HTR-8/SVneo (cell line): ENCODE data around the gene DNAH3.
"Not testable (repeated sequence)": the region's sequence is repeated elsewhere in the genome, so short reads cannot be mapped to it uniquely, and the experiment has no call there.

ENCODE experiments used
- DNase-seq: peaks from one replicate; pipeline ENCODE4 v3.0.0; 2011; ENCODE audit warnings: low spot score, mixed read lengths; ENCODE audit not compliant: insufficient read length
- FAIRE-seq: peaks from 2 replicates; lab custom pipeline; 2011; peaks lifted over from hg19 to GRCh38; lab: Jason Lieb, UNC

DNAH3 gene, protein sequence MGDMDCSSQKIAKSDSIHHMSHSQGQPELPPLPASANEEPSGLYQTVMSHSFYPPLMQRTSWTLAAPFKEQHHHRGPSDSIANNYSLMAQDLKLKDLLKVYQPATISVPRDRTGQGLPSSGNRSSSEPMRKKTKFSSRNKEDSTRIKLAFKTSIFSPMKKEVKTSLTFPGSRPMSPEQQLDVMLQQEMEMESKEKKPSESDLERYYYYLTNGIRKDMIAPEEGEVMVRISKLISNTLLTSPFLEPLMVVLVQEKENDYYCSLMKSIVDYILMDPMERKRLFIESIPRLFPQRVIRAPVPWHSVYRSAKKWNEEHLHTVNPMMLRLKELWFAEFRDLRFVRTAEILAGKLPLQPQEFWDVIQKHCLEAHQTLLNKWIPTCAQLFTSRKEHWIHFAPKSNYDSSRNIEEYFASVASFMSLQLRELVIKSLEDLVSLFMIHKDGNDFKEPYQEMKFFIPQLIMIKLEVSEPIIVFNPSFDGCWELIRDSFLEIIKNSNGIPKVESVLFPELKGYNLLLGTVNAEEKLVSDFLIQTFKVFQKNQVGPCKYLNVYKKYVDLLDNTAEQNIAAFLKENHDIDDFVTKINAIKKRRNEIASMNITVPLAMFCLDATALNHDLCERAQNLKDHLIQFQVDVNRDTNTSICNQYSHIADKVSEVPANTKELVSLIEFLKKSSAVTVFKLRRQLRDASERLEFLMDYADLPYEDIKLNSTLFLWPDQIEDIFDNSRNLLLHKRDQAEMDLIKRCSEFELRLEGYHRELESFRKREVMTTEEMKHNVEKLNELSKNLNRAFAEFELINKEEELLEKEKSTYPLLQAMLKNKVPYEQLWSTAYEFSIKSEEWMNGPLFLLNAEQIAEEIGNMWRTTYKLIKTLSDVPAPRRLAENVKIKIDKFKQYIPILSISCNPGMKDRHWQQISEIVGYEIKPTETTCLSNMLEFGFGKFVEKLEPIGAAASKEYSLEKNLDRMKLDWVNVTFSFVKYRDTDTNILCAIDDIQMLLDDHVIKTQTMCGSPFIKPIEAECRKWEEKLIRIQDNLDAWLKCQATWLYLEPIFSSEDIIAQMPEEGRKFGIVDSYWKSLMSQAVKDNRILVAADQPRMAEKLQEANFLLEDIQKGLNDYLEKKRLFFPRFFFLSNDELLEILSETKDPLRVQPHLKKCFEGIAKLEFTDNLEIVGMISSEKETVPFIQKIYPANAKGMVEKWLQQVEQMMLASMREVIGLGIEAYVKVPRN (N-terminal part only)

DNA sequence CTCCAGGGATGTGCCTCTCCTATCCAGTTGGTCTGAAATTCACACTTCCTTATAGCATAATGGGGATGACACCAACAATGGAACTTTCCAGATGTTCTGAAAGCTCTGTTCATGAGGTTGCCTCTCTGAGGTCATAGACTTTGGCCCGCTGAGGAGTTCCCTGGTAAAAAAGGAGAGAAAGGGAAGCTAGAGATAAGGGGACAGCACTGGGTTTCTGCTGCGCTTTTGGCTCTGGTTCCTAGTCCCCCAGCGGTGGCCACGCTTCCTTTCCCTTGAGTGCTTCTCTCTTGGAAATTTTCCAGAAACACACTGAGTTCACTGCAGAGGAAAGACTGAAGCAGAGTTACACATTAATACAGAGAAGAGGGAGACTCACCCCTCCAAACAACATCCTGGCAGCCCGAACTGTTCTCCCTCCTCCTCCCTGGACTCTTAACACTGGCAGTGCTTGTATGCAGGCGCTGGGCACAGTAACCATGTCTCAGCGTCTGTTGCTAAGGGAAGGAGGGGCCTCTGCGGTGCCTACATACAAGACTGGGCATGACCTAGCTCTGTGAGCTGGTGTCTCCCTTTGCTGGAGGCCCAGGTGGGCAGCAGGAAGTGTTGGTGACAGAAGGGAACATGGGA lies at the start of gene DNAH3:
DNAH3 (minus strand) TSS at position 472 of the 627 bp plus-strand sequence. CDS start 527 bp downstream, outside the sequence.
- no peak for DNase-seq
- no peak for FAIRE-seq

DNA sequence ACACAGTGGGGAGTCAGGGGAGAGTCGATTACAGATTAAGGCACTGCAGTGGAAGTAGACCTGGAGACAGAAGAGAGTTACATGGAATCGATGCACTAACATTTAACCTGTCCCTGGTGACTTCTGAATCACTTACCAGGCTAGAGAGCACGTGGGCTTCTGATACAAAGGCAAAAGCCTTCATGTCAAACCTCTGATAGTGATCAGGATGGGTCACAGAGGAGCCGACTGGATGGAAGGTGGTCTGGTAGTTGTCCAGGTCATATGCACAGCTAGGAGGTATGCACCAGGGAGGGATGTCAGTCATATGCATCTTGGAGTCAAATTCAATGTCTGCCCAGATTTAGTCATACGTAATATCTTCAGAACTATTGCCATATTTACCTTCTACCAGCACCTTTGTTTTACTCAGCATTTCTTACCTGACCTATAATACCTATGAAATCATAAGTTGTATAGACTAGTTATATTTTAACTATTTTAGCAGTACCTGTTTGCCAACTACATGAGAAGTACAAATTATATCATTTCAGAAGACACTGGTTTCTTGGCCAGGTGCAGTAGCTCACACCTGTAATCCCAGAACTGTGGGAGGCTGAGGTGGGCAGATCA lies 49.1 kb upstream of the DNAH3 start:
- DNase-seq, result no peak
- FAIRE-seq, result no peak

DNA sequence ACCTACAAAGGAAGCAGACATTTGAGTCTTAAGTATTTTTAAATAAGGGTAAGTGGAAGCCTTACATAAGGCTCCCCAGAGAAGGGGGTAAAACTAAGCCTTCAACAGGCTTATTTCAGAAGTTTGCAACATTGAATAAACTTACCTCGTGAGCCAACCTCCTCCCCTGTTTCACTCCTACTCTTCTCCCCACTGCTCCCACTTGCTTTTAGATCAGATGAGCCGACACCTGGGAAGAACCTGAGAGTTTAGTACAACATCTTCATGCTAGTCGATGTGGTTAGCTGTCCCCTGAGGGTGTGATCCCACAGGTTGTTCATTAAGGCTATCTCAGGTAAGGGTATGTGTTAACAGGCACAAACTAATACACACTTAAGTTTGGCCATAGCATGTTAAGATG lies 47.0 kb upstream of the DNAH3 start:
- no peak for FAIRE-seq
- no peak for DNase-seq

DNA sequence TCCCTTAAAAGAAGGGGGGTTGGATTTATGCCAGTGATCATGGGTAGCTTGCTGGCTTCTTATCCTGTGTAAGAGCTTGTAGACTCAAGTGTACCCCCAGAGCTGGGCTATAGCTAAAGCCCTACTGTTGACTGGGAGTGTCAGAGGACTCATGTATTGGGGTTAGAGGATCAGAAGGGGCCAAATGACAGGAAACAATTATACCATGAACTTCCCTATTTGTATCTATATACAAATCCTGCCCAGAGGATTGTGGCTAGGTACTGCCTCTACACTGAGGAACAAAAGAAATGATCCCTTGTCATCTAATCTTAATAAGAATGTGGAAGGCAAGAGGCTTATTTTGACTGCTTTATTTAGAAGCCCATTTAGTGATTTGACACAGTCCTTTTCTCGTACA lies 46.5 kb upstream of the DNAH3 start:
- DNase-seq (no peak), FAIRE-seq (no peak)

DNA sequence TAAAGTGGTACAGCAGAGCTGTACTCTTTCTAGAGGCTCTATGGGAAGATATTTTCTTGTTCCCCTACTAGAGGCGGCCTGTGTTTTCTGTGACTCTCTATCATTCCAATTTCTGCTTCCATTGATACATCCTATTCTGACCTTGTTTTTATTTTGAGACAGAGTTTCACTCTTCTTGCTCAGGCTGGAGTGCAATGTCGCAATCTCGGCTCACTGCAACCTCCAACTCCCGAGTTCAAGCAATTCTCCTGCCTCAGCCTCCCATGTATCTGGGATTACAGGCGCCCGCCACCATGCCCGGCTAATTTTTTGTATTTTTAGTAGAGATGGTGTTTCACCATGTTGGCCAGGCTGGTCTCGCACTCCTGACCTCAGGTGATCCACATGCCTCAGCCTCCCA lies 44.7 kb upstream of the DNAH3 start:
- not testable (repeated sequence) for DNase-seq, FAIRE-seq

DNA sequence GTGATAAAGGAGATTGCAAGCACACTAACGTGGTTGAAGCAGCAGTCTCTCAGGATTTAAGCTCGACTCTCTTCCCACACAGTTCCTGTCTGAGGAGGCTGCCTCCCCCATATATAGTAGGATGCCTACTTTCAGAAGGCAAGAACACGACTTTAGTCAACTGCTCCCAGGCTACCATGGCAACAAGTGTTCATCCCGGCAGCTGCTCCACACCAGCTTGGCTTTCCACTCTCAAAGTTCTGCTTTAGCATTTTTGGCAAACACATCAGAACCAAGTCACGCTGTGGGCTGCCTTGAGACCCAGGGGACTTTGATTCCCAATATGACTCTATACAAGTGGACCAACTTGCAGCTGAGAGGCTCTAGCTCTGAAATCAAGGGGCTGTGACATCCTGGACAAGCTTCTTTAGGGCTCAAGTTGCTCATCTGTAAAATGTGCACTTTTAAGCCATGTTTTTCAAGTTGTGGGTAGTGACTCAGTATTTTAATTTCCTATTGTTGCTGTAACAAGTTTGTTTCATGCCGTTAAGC lies 44.2 kb upstream of the DNAH3 start:
- no peak for FAIRE-seq
- no peak for DNase-seq

DNA sequence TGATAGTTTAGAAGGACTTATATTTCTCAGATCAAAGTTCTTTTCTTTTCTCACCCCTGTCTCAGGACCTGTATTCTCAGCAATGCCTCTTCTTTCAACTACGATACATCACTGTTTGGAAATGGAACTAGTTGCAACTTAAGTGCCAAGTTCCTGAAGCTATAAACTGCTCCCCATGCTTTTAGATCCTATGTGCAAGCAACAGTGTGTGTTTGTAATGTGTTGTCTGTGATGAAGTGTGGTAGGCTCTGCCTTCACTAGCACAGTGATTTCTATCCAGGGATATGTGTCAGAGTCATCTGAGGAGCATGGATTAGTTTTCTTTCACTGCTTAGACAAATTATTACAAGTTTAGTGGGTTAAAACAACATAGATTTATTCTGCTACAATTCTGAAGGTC lies 42.3 kb upstream of the DNAH3 start:
- DNase-seq (no peak), FAIRE-seq (no peak)

DNA sequence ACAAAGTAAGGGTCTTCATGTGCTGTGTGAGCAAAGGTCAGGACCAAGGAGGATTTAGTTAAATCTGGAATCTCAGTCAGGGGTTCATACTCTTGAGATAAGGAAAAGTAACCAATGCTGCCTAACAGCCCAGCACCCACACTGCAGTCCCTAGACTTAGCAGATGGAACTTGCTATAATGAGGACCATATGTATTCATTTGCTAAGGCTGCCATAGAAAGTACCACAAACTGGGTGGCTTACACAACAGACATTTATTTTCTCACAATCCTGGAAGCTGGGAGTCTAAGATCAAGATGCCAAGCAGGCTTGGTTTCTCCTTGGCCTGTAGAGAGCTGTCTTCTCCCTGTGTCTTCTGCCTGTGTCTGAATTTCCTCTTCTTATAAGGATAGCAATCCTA lies 40.0 kb upstream of the DNAH3 start:
- FAIRE-seq, result no peak
- DNase-seq, result no peak

DNA sequence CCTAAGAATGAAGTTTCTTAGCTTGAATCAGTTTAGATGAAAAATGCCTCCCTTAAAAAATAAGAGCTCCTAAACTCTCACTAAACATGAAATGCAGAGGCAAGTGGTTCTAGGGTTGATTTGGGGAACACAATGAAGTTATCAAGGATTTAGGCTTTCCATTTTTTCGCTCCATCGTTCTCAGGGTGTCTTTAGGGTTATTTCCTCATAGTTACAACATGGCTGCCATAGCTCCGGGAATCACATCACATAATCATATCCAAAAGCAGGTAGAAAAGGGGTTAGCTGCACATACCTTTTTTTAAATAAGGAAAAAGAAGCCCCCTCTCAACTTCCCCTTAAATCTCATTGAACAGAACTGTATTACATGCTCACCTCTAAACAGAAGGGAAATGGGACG lies 39.4 kb upstream of the DNAH3 start:
- FAIRE-seq (no peak), DNase-seq (no peak)

DNA sequence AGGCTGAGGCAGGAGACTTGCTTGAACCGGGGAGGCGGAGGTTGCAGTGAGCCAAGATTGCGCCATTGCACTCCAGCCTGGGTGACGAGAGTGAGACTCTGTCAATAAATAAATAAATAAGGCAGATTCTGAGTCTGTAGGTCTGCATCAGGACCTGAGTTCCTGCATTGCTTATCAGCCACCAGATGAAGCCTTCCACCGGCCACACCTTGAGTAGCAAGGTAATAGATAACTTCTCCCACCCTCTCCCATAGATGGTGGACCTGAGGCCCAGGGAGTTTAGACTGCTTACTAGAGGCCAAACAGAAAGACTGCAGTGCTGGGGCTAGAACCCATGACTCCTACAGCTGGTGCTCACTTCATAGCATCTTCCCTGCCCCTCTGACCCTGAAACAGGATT lies 38.7 kb upstream of the DNAH3 start:
- no peak for FAIRE-seq
- DNase-seq, result no peak

DNA sequence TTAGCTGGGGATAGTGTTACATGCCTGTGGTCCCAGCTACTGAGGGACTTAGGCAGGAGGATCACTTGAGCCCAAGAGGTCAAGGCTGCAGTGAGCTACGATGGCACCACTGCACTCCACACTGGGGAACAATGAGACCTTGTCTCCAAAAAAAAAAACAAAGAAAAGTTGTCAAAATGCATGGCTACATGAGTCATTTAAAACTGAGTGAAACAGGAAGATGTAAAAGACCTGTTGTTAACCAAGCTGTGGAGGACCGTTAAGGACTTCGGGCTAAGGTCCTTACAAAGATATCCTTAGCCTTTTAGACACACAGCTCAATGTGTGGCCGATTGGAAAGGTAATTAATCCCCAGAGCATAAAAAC lies 35.7 kb upstream of the DNAH3 start:
- FAIRE-seq, result no peak
- DNase-seq, result no peak

DNA sequence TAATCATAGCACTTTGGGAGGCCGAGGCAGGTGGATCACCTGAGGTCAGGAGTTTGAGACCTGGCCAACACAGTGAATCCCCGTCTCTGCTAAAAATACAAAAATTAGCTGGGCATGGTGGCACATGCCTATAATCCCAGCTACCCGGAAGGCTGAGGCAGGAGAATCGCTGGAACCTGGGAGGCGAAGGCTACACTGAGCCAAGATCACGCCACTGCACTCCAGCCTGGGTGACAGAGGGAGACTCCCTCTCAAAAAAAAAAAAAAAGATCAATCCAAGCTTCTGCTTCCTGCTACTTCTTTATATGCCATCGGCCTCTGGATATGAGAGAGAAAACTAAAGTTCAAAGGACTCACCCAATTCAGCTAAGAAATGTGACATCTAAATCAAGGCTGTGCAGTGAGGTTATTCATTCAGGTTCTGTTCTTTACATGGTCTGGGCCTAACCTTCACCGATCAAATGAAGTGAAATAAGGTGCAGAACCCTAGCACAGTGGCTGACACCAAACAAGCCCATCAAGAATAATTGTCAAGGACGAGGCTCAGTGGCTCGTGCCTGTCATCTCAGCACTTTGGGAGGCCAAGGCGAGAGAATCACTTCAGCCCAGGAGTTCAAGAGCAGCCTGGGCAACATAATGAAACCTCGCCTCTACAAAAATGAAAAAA lies 35.1 kb upstream of the DNAH3 start:
- no peak for DNase-seq
- FAIRE-seq, result no peak

DNA sequence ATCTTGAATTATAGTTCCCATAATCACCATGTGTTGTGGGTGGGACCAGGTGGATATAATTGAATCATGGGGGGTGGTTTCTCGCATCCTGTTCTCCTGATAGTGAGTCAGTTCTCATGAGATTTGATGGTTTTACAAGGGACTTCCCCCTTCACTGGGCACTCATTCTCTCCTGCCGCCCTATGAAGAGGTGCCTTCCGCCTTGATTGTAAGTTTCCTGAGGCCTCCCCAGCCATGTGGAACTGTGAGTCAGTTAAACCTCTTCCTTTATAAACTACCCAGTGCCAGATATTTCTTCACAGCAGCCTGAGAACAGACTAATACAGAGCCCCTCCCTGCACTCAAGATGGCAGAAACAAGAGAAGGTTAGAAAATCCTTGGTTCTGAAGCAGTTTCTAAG lies 34.2 kb upstream of the DNAH3 start:
- FAIRE-seq (no peak), DNase-seq (no peak)

DNA sequence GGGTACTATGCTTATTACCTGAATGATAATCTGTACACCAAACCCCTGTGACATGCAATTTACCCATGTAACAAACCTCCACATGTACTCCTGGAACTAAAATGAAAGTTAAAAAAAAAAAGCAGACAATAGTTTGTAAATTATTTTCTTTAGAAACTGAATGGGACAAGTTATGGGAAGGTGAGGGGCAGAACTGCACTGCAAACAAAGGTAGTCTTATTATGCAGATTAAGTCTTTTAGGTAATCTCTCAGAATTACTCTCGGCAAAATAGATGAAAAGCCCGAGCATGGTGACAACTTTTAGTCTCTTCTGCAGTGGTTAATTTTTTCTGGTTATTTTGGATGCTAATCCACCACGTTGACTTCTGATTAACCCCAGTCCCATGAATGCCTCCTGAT lies 33.3 kb upstream of the DNAH3 start:
- FAIRE-seq, result no peak
- DNase-seq, result no peak

DNA sequence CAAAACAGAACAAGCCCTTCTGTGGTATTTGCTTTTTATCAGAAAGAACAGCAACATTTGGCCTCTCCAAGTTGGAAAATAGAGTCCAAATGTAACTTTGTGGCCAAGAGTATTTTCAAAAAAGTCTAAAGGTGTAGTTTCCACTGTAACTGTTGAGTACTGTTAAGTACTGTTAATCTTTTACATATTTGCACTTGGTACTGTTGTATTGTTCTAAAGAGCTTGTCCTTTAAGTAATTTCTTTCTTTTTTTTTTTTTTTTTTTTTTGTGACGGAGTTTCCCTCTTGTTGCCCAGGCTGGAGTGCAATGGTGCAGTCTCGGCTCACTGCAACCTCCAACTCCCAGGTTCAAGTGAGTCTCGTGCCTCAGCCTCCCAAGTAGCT lies 29.3 kb upstream of the DNAH3 start:
- no peak for DNase-seq
- FAIRE-seq, result no peak

DNA sequence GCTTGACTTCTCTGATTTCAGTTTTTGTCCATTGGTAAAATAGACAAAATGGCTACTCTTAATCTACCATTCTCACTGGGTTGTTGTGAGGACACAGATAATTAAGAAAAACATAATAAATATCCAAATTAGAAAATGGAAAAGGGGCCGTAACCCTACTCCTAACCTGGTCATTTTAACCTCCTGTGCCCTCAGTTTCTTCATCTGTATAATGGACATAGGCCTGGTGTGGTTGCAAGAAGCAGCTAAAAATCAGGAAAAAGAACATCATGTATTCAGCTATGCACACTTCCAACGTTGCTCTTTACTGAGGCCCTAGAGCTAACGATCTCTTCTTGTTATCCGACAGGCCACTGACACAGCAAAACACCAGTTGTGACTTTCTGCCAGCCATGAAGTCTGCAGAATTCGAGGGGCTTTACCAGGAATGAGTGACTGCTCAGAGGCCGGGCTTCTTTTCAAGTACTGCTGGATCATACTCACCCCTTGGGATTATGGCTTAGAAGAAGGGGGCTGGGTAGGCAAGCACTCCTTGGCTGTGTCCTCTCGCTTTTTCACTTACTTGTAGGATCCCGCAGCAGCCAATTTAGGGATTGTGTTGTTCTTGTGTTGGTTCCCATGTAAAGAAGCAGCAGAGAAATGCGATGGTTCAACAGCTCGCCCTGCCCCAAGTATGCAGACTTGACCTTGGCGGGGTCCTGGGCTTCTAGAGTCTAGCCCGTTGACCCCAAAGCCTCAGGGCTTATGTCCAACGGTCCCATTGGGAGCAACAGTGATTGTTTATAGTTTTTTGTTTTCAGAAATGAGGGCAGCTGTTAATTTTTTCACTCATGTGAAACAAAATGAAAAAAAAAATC lies 28.7 kb upstream of the DNAH3 start:
- FAIRE-seq, result no peak
- no peak for DNase-seq

DNA sequence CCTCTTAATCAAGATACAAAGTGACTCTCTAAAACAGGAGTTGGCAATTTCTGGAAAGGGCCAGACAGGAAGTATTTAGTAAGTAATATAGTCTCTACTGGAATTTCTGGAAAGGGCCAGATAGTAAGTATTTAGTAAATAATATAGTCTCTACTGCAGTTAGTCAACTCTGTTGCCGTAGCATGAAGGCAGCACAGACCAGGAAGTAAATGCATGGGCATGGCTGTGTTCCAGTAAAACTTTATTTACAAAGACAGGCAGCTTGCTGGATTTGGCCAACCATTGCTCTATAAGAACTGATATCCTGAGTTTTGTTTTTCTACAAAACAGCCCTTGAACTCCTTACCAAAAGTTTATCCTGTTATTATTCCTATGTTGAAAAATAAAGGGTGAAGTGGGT lies 24.8 kb upstream of the DNAH3 start:
- no peak for DNase-seq
- no peak for FAIRE-seq

DNA sequence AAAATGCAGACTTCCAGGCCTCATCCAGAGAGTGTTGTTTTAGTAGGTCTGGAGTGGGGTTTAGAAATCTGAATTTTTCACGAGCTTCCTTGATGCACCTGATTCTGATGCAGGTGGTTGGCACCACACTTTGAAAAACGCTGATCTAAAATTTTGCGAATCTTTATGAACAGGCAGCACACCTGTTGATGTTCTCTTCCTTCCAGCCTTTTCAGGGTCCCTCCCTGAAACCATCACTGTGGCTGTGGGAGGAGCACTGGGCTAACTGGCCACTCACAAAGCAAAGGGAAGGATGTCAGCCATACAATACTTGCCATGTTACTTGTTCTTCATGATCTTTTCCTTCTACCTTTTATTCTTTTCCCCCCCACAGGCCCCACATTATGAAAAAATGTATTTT lies 22.0 kb upstream of the DNAH3 start:
- DNase-seq (no peak), FAIRE-seq (no peak)
